Measurements from ENCODE around the gene SDHA.
A peak's percentile ranks its signal among the peaks of the same experiment; 100 is the strongest.
"Not testable (repeated sequence)": the region's sequence is repeated elsewhere in the genome, so short reads cannot be mapped to it uniquely, and the experiment has no call there.

Gene SDHA

DNA sequence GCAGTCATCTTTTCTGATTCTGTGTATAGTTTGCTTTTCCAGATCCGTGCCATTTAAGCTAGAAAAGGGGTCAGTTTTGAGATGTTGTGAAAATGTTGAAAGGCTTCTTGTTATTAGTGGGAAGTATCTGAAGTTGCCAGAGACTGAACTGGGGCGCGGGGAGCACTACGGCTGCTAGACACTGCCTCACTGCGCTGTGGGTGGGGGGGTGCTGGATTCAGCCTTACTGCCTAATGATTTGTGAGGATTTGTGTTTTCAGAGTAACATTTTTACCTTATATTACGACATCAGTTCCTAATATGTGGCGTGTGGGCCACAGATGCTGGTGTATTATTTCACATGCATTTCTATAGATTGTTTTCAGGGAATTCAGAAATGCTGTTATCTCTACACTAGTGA lies 55.4 kb downstream of the SDHA start:
- intact Hi-C loops (cut with DNase I); DNase-seq: not testable (repeated sequence)

DNA sequence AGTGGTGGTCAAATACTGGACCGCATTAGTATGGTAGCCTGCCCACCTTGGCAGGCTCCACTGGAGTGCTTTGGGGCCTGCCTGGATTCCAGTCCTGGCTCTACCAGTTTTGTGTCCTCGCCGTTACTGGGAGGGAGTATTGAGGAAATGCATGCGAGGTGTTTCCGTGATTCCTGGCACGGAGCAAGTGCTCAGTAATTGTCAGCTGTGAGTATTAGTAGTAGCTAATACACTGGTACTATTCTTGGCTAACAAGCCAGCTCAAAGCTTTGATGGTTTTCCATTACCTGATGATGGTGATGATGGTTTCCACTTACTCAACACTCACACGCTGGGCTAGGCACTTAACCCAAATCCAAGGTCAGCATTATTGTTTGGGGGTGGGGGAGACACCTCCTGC lies 56.2 kb downstream of the SDHA start:
- intact Hi-C loops (cut with DNase I) = not testable (repeated sequence)

DNA sequence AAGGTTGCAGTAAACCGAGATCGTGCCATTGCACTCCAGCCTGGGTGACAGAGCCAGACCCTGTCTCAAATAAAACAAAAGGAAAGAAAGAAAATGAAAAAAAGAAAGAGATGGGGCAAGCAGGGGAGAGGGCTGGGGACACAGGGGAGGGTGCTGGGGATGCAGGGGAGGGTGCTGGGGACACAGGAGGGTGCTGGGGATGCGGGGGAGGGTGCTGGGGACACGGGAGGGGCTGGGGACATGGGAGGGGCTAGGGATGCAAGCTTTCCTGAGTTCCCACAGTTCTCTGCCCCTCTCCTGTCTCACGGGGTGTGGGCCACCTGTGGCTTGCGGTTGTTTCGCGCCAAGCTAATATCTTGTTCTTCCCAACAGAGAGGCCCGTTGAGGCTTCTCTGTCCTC lies 60.5 kb downstream of the SDHA start:
- intact Hi-C loops (cut with DNase I) = no loop called here
- DNase-seq = no peak

More for the DNA sequence above, 56.2 kb downstream of the SDHA start:
- not testable (repeated sequence) for DNase-seq

DNA sequence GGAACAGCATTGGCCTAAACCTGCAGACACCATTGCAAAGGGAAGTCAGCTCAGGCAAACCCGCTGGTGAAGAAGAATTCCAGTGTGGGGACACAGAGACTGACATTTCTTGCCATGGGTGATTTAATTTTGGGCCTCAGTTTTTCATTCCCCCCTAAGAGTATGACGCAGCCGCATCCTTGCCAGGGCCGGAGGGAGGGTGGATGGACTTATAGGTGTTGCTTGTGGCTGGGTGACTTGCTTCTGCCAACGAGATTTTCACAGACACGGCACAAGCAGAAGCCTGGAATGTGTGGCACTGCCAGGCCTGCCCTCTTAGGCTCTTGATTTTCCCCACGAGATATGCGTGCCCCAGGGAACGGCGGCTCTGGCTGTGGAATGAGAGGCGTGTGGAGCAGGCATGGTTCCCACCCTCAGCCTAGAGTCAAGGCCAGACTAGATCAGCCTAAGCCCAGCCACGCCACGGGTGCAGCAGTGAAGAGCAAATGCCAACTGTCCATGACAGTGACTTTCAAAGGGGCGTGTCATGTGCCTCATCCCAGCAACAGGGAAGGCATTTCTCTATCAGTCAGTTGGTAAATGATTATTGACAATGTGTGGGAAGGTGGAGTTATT lies 61.0 kb downstream of the SDHA start:
- intact Hi-C loops (cut with DNase I); DNase-seq: not testable (repeated sequence)

DNA sequence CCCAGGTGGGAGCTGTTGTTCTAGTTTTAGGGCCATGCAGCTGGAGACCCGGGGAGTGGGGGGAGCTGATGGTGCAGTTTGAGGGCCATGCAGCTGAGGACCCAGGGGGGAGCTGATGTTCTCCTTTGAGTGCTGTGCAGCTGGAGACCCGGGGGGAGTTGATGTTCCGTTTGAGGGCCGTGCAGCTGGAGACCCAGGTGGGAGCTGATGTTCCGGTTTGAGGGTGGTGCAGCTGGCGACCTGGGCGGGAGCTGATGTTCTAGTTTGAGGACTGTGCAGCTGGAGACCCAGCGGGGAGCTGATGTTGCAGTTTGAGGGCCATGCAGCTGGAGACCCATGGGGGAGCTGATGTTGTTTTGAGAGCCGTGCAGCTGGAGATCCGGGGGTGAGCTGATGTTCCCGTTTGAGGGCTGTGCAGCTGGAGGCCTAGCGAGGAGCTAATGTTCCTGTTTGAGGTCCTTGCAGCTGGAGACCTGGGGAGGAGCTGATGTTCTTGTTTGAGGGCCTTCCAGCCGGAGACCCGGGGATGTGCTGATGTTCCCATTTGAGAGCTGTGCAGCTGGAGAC lies 68.0 kb downstream of the SDHA start:
- intact Hi-C loops (cut with DNase I) = no loop called here
- no peak for DNase-seq

DNA sequence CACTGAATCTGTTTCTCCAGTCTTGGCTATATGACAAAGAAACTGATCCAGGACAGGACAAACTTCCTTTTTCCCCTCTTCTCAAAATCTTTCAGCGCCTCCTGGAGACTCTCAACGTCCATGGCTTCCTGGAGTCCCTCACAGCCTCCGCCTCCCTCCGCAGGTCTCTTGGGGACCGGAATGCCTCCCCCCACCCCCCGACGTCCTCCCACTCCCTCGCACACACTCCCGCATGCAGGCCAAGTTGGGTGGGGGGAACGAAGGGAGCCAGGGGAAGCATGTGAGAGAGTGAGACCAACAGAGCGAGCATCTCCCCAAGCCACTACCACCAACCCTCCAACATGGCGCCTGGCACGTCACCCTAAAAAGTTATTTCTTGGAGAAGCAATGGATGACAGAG lies 72.1 kb downstream of the SDHA start:
- intact Hi-C loops (cut with DNase I) = not testable (repeated sequence)
- peak in 1 of 42 donors; percentile 3 for DNase-seq

DNA sequence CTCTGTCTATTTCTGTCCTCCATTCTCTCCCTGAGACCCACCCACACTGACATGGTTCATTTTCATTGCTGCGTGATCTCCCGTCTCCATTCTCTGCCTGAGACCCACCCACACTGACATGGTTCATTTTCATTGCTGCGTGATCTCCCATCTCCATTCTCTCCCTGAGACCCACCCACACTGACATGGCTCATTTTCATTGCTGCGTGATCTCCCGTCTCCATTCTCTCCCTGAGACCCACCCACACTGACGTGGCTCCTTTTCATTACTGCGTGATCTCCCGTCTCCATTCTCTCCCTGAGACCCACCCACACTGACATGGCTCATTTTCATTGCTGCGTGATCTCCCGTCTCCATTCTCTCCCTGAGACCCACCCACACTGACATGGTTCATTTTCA lies 73.2 kb downstream of the SDHA start:
- peak in 6 of 42 donors; percentile 7 to 38 (median 19) for DNase-seq
- intact Hi-C loops (cut with DNase I) = not testable (repeated sequence)

DNA sequence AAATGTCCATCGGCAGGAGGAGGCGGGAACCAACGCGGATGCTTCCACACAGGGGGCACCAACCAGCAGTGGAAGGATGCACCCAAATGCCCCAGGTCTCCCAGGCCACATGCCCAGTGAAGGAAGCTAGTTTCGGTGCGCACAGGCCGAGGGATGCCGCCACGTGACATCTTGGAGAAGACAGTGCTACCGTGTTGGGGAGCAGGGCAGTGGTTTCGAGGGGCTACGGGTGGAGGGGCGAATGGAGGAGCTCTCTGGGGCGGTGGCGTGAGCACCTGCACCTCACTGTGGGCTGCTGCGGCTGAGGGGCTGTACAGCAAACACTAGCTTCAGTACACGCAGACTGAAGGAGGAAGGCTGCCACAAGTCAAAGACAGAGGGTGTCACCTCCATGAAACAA lies 76.7 kb downstream of the SDHA start:
- intact Hi-C loops (cut with DNase I); DNase-seq: not testable (repeated sequence)

DNA sequence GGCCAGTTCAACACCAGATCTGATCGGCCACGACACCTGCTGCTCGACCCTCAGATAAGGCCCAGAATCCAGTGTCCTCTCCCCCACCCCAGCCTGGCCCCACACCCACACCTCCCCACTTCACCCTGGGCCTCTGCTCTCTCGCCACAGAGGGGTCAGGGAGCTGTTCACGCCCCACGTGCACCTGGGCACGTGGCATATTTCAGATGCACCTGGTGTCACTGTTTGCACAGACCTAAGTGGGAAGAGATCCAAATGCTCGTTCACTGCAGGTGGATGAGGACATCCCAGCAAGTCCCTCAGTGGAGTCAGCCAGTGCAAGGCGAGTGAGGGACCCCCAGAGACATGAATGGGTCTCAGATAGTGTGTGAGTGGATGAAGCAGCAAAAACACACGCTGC lies 78.1 kb downstream of the SDHA start:
- intact Hi-C loops (cut with DNase I); DNase-seq: not testable (repeated sequence)

DNA sequence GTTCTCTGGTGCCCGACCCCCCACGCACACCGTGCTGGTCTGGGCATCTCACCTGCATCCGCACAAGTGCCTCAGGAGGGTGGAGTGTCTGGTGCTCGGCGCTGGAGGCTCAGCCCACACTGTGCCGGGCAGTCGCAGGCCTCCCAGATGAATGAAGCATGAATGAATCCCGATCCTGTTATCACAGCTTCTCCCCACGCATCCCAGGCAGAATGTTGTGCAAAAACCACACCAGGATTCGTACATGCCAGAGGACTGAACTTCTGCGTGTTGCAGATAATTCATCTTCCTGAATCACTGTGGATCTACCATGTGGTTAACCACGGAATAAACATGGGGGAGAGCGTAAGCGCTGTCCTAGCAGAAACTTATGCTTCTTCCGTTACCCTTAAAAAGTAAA lies 78.8 kb downstream of the SDHA start:
- DNase-seq; intact Hi-C loops (cut with DNase I): not testable (repeated sequence)

DNA sequence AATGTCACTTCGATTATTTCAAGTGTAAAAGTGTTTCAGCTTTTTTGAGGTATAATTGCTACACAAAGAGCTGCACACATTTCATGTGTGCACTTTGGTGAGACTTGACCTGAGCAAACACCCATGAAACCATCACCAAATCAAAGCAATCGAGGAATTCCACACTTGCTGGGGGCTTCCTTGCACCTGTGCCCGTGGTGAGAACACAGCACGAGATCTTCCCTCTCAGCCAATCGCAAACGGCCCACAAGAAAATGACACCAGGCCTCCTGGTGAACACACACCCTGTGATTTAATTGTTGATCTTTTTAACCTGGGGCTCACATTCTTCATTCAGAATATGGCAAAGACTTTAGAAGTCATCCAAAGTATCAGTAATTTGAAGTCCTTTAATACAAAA lies 79.3 kb downstream of the SDHA start:
- intact Hi-C loops (cut with DNase I); DNase-seq: not testable (repeated sequence)

DNA sequence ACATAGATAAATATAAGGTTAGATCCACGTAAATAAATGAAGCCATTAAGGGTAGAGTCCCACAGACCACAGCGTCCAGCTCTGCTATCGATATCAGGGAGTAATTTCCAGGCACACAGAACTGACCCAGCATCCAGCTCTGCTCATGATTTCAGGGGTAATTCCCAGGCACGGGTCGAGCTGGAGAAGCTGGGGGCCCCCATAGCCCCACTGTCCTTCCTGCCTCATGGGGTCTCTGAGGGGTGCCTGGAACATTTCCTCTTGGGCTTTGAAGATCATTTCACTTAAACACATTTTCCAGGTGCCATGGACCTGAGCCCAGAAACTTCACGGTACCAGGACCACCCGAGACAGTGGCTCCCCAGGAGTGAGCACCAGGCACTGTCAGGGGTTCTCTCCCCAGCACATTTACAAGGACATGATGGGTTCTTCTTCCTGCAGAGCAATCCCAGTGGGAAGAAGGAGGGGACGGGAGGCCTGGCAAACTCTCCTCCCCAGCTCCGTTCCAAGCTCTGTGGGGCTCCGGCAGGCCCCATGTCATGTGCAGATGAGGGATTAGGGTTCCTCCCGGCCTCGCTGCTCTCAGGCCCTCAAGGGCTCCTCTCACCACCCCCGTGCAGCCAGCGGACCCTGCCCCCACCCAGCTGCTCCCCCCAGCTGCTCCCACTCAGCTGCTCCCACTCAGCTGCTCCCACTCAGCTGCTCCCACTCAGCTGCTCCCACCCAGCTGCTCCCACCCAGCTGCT lies 80.0 kb downstream of the SDHA start:
- intact Hi-C loops (cut with DNase I); DNase-seq: not testable (repeated sequence)

DNA sequence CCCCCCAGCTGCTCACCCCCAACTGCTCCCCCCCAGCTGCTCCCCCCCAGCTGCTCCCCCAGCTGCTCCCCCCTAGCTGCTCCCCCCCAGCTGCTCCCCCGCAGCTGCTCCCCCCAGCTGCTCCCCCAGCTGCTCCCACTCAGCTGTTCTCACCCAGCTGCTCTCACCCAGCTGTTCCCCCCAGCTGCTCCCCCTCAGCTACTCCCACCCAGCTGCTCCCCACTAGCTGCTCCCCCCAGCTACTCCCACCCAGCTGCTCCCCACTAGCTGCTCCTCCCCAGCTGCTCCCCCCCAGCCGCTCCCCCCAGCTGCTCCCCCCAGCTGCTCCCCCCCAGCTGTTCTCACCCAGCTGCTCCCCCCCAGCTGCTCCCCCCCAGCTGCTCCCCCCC lies 80.6 kb downstream of the SDHA start:
- intact Hi-C loops (cut with DNase I) = no loop called here

DNA sequence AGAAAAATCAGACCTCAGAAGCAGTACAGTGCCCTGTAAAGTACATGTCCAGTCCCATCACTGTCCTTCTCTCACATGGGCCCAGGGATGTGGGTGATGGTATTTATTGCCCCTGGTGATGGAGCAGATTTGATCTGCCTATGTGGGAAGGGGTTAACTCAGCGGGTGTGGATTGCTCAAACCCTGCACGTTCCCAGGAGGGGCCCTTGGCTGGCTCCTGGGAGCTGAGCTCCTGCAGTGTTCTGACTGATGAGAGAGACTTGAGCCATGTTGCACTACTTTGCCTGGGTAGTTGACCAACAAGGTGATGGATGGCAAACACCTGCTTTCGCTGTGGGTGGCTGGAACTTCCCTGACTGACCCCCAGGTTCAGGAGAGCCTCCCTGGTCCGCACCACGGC lies 81.8 kb downstream of the SDHA start:
- intact Hi-C loops (cut with DNase I); DNase-seq: not testable (repeated sequence)

More for the DNA sequence above, 80.6 kb downstream of the SDHA start:
- no peak for DNase-seq

DNA sequence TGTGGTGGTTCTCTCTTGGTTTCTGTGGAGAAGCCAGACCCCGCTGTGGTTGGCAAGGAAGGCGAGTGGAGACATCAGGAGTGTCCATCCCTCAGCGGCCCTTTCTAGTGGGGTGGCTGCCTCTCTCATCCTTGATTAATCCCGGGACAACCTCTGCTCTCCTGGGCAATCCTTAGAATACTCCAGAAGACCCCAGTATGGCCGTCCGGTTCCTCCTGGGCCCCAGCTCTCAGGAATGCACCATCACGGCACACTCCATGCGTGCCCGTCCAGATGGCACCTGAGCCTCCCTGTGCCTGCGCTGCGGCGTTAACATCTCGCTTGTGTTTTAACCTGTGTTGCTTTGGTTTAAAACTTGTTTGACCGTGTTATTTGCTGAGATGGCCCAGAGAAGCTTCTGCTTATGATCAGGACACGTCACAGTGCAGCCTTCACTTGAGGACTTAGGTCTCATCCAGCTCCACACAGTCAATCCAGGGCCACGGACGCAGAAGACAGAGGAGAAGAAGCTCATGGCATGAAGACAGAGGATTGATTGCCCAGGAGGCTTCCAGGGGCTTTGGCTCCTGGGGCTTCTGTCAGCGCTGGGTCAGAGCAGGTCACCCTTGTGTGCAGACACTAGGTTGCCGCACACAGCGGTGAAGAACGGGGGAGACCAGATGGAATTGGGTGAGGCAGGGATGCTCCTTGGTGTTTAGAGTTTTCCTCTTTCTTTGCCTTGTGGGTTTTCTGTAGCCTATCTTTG lies 82.7 kb downstream of the SDHA start:
- intact Hi-C loops (cut with DNase I) = not testable (repeated sequence)
- DNase-seq = peak in 1 of 42 donors; percentile 3

DNA sequence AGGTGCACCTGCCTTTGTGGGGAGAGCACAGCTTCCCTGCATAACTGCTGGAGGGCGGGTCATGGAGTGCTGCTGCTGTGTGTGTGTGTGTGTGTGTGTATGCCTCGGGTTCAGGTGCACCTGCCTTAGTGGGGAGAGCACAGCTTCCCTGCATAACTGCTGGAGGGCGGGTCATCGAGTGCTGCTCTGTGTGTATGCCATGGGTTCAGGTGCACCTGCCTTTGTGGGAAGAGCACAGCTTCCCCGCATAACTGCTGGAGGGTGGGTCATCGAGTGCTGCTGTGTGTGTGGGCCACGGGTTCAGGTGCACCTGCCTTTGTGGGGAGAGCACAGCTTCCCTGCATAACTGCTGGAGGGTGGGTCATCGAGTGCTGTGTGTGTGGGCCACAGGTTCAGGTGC lies 84.3 kb downstream of the SDHA start:
- DNase-seq; intact Hi-C loops (cut with DNase I): not testable (repeated sequence)

DNA sequence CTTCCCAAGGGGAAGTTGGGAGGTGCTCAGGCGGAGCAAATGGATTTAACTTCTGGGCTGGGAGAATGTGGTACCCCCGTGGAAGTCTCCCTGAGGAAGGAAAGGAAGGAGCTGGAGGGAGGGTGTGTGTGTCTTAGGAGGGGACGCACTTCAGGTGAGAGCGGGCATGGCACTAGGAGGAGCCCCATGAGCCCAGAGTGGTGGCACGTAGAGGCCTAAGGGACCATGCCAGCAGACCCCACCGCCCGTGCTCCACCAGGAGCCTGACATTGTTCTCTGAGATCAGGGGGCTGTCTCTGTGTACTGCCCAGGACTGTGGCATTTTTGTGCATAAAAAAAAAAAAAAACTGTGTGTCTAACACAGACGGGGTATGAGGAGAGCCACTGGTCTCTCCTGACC lies 84.8 kb downstream of the SDHA start:
- no peak for DNase-seq
- intact Hi-C loops (cut with DNase I) = no loop called here

DNA sequence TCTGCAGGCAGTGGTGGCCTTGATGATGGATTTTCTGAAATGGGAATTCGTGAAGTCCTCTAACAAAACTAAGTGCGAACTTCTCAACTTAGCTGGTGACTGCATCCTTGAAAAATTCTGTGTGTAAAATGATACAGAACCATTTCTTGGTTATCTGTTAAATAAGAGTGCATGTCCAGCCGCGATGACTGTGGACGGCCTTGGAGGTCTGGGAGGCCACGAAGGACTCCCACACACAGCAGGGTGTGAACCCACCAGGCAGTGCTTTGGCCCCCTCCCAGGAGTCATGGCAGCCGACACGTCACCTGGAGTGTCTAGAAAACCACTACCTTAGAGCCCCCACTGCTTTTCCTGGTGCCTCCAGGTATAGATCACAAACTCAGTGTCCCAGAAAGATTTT lies 85.6 kb downstream of the SDHA start:
- DNase-seq = peak in 1 of 42 donors; percentile 26
- intact Hi-C loops (cut with DNase I) = not testable (repeated sequence)

DNA sequence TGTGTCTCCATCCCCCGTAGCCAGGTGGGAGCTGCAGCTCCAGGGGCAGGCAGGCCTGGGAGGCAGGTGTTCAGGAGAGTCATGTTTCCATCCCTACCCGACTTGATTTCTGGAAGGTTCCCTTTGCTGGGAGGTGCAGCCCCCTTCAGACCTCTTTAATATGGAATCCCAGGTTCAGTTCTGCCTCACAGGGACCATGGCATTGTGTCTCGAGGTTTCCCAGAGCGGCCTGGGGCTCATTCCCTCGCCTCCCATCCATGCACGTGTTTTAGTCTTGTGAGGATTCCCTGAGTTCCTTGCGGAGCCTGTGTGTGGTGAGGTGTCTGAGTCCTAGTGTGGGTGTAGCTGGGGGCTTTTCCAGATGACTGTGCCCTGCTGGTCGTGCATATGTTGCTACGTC lies 86.9 kb downstream of the SDHA start:
- DNase-seq = peak in 1 of 42 donors; percentile 7
- intact Hi-C loops (cut with DNase I) = no loop called here

DNA sequence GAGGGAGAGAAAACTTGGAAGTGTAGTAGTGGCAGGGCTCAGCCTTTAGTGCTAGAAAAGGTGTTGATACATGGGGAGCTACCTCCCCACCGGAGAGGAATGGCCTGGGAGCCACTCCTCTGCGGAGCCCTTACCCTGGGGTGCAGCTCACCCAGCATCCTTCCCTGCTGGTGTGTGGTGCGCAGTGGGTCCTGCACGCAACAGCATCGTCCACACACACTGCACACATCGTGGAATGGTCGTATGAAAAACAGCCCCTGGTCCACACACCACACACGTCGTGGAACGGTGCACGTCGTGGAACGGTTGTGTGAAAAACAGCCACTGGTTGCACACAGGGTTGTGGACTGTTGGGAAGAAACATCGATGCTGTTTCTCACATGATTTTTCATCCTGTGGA lies 87.3 kb downstream of the SDHA start:
- DNase-seq = peak in 2 of 42 donors; percentile 5 to 20
- intact Hi-C loops (cut with DNase I) = no loop called here

Data from head of caudate nucleus (tissue), 42 donors.